HAP-1 (cell line): ENCODE data around the gene ABHD12.
"Not testable (repeated sequence)": the region's sequence is repeated elsewhere in the genome, so short reads cannot be mapped to it uniquely, and the experiment has no call there.

Source experiments
- DNase-seq, 2 experiments: peaks; one replicate each; pipeline ENCODE4 v3.0.0-alpha.2; 2016 to 2020; ENCODE audit warnings: low spot score in 2 of 2
- H3K27me3 ChIP-seq: fragments of 250-450 bp; sonication (Bioruptor Pico); 2 replicates; pipeline ENCODE4 v1.5.1; 2020; ENCODE audit warnings: low read depth, mild to moderate bottlenecking, moderate library complexity
- H3K36me3 ChIP-seq: fragments of 250-450 bp; sonication (Bioruptor Pico); replicated peaks from 2 replicates; pipeline ENCODE4 v1.5.1; 2020; ENCODE audit warnings: mild to moderate bottlenecking
- H3K4me1 ChIP-seq: fragments of 250-450 bp; sonication (Bioruptor Pico); 2 replicates; pipeline ENCODE4 v1.5.1; 2020; ENCODE audit warnings: mild to moderate bottlenecking
- H3K4me3 ChIP-seq: fragments of 250-450 bp; sonication (Bioruptor Pico); 2 replicates; pipeline ENCODE4 v1.5.1; 2020; ENCODE audit warnings: mild to moderate bottlenecking, moderate library complexity
- H3K9me3 ChIP-seq: fragments of 250-450 bp; sonication (Bioruptor Pico); 2 replicates; pipeline ENCODE4 v1.5.1; 2020; ENCODE audit warnings: mild to moderate bottlenecking, moderate library complexity
- in situ Hi-C: fragments of 300-500 bp; cut with MboI; formaldehyde crosslinking; loops from 3 replicates; pipeline ENCODE4 v1.14.3; 2020; ENCODE audit warnings: low sequenced_read_pairs, inconsistent platforms, mixed read lengths

ABHD12 gene

DNA sequence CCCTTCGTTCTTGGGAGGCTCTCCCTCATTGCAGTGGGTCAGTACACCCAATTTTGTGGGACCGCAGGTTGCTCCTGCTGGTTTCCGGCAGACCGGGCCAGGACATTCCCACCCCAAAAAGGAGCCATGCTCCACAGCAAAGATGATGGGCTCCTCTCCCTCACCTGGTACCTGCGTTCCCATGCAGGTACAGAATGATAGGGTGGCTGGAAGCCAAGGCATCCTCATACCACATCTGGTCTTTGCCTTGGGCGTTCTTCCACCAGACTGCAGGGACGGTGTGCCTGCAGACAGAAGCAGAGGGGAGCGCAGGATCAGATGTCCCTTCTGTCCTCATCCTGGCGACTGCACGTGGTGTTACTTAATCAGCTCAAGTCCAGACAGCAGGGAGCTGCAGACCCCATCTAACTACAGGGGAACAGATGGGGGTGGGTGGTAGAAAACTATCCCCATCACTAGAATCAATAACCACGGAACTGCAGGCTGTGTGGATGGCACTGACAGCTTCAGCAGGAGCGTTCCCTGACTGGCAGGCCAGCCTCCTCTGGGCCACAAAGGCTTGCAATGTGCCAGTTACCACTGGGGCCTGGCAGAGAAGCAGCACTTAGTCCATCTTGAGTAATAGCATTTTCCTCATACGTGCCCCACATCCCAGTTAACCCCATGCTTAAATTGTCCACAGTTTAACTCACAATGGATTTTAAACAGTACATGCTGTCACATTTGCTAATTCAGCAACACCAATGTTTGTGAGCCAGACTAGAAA is 70.4 kb downstream of the ABHD12 start:
- no peak overlapping the region for H3K4me3 ChIP-seq
- in situ Hi-C loops = loop anchor here (10.0 kb wide), 1 partner anchor 65 kb away; no protein-coding TSS in a partner anchor
- no peaks in the 10 kb centered on the region for H3K27me3 ChIP-seq
- no peaks in the 10 kb centered on the region for H3K9me3 ChIP-seq
- peaks cover 20% of the 10 kb centered on the region for H3K36me3 ChIP-seq
- H3K4me1 ChIP-seq = no peaks in the 10 kb centered on the region
- DNase-seq = peak in 1 of 2 experiments; percentile 5

DNA sequence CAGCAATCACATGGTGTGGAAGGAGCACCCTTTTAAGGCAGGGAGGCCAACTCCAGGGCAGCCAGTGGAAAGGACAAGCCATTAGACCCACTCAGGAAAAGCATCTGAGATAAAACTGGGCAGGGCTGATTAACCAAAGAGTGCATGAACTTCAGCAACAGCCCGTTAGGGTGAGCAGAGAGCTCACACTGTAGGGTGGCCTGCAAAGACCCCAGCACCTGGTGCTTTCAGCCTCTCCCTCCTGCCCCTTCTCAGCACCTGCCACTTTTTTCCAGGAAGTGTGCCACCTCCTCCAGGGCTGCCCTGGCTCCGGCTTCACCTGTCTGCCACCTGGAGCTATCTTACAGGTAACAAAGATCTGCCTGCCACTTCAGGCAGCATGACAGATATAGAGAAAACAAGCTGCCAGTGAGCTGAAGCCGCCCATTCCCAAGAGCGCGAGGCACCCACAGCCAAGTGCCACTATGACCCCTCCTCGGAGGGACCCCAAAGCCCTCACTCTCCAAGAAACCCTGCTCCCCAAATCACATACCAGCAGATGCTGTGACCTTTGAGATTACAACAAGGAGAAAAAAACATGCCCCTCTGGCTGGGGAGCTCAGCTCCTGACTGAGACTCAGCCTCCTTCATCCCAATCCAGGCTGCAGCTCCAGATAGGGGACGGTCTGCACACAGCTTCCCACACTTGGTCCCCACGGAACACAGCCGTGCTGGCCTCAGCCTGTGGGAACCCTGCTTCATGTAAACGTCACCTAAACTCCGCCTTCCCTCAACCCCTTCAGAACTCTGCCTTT is 71.2 kb downstream of the ABHD12 start:
- Histone ChIP-seq H3K27me3 (no peaks in the 10 kb centered on the region), H3K4me3 (no peak overlapping the region), H3K36me3 (peaks cover 23% of the 10 kb centered on the region), H3K9me3 (no peaks in the 10 kb centered on the region), H3K4me1 (no peaks in the 10 kb centered on the region)
- in situ Hi-C loops = loop anchor here (10.0 kb wide), 1 partner anchor 65 kb away; no protein-coding TSS in a partner anchor
- peak in 1 of 2 experiments; percentile 4 for DNase-seq

DNA sequence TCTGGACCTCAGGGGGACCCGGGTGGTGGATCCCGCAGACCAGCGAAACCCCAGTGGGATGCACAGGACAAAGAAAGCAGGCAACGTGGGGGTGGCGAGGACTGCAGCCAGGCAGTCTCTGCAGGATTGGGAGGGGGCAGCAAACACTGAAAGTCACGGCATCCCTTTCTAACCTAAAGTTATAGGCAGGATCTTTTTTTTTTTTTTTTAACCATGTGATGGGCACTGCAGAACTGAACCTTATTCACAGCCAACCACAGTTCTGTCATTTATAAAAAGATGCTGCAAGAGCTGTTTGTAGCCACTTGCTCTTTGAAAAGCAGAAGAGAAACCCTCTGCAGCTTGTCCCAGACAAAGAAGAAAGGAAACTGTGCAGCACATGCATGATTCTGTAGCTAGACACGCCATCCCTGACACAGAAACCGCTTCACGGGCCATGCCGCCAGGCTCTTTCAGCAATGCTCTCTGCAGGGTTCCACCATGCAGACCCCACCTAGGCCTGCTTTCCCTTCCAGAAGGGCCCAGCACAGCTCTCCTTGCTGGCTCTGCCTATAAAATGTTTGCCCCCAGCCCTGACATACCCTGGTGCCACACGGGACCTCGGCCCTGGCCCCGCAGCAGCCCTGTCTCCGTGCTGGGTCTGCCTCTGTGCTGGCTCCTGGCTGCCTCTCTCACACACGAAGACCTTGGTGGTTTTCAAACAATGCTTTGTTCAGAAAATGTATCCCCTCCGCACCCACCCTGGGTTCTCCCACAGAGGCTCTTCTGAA is 72.0 kb downstream of the ABHD12 start:
- Histone ChIP-seq H3K9me3 (no peaks in the 10 kb centered on the region), H3K27me3 (no peaks in the 10 kb centered on the region), H3K4me1 (no peaks in the 10 kb centered on the region), H3K4me3 (no peak overlapping the region), H3K36me3 (peaks cover 23% of the 10 kb centered on the region)
- peak in 1 of 2 experiments; percentile 0 for DNase-seq
- in situ Hi-C loops = no loop called here

DNA sequence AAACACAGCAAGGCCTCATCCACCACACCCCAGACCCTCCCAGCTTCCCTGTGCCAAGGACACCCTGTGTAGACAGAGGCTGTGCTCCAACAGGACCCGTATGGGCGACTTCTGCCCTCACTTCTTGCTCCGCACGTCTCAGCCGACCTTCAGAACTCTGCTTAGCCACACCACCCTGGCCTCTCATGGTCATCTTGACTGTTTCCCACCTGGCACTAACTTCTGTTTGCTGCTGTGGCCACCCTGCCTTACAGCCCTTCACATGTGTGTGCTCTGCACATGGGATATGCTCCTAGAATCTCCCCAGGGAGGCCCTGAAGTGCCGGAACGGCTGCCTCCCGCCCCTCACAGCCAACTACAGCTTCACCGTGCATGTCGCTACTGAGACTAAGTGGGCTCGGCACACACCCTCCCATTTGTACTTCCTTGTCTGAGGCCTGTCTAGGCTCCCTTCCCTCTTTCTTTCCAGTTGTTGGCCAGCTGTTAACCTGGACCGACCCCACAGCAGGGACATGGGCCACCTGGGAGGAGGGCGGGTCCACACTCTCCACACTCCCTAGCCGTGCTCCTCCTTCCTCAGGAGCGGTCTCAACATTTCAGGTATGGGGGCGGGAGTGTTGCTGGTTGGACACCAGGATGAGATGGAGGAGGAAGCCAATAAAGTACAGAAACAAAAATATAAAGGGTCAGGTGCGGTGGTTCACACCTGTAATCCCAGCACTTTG is 73.1 kb downstream of the ABHD12 start:
- H3K9me3 ChIP-seq = no peaks in the 10 kb centered on the region
- H3K4me3 ChIP-seq = no peak overlapping the region
- in situ Hi-C loops = no loop called here
- no peaks in the 10 kb centered on the region for H3K4me1 ChIP-seq
- H3K27me3 ChIP-seq = no peaks in the 10 kb centered on the region
- DNase-seq = peak in 1 of 2 experiments; percentile 3
- peaks cover 13% of the 10 kb centered on the region for H3K36me3 ChIP-seq

DNA sequence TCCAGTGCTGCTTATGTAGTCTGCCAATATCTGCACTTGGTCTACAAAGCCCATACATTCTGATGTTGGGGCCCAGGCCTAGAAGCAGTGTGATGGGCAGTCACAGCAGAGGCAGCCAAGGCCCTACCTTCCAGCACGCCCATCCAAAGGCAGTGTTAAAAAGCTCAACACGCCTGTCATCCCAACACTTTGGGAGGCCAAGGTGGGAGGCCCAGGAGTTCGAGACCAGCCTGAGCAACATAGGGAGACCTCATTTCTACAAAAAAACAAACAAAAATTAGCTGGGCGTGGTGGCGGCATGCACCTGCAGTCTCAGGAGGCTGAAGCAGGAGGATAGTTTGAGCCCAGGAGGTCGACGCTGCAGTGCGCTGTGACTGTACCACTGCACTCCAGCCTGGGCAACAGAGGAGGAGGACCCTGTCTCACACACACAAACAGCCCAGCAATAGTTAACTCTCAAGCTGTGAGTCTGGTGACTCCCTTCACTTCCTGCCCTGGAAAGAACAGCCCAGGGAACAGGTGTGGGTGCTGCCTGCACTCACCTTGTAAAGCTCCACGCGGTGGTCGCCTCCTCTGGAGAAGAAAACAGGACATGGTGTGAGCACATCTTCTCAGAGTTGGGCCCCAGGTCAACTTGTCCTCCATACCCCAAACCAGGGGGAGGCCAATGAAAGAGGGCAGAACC is 74.0 kb downstream of the ABHD12 start:
- no peaks in the 10 kb centered on the region for H3K27me3 ChIP-seq
- no peaks in the 10 kb centered on the region for H3K9me3 ChIP-seq
- H3K36me3 ChIP-seq = peaks cover 8% of the 10 kb centered on the region; the same call in 1 of the 2 replicates
- in situ Hi-C loops = no loop called here
- peak in 1 of 2 experiments; percentile 3 for DNase-seq
- H3K4me1 ChIP-seq = no peaks in the 10 kb centered on the region
- H3K4me3 ChIP-seq = no peak overlapping the region

DNA sequence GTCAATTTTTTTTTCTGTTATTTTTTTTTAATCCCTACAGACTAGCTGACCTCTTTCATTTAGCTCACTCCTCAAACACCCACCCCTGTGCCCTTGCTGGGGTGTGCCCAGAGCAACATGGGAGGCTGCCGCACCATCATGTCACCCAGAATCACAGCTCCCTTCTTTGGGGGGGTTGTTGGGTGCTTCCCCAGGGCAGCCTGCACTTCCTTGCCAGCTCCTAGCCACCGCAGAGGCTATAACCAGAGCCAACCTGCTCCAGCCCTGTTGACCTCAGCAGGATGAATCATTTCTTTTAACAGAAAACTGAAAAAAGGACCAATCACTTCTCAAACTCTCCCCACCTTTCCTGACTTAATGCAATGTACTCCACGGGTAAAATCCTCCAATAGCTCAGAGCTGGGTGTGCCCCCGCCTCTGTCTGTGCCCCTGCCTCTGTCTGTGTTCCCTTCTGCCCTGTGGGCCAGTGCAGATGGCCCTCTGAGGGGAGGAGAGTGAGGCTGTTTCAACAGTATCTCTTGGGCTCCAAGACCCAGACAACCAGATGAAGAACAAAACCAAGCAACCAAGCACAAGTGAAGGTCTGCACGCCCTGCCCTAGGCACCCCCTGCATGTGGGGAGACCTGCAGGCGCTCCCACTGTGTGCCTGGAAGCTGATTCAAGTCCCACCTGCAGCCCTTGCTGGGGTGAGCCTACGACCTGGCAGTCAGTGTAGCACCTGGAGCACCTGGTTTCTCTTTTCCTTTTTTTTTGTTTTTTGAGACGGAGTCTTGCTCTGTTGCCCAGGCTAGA is 75.0 kb downstream of the ABHD12 start:
- no peaks in the 10 kb centered on the region; the same call in 1 of the 2 replicates for H3K4me1 ChIP-seq
- no peak overlapping the region for H3K4me3 ChIP-seq
- in situ Hi-C loops = no loop called here
- H3K9me3 ChIP-seq = no peaks in the 10 kb centered on the region
- no peaks in the 10 kb centered on the region for H3K27me3 ChIP-seq
- H3K36me3 ChIP-seq = peaks cover 8% of the 10 kb centered on the region; the same call in 1 of the 2 replicates
- DNase-seq = peak in 1 of 2 experiments; percentile 2

DNA sequence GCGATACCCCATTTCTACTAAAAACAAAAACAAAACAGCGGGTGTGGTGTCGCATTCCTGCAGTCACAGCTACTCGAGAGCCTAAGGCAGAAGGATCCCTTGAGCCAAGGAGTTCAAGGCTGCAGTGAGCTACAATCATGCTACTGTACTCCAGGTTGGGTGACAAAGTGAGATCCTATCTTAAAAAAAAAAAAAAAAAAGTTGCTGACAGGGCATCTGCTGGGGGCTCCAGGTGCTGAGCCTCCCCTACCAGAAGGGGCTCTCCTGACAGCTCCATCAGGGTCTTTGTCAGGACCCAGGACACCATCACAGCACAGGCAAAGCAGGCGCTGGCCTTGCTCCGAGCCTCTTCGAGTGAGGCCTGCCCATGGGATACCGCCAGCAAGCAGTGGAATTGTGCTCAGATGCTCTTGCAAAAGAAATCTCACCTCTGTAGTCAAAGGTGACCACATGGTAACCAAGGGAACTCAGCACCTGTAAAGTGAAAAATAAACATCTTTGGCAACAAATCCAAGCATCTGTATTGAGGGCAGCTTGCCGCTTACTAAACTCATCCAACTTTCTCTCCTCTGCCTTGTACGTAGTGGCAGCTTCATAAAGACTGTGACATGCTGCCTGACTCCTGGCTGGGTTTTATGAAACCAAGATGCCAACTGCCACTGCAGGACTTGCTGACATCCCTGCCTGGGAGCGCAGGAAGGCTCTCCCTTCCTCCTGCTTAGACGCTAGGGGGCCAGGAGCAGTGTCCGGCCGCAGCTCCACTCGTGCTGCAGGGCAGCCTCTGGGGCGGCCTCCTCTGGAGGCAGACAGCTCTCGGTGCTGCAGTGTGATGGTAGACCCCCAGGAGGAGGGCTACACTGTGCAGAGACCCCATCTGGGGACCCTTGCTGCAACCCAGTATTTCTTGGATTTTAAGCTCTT is 75.9 kb downstream of the ABHD12 start:
- peak in 1 of 2 experiments; percentile 6 for DNase-seq
- in situ Hi-C loops = no loop called here

DNA sequence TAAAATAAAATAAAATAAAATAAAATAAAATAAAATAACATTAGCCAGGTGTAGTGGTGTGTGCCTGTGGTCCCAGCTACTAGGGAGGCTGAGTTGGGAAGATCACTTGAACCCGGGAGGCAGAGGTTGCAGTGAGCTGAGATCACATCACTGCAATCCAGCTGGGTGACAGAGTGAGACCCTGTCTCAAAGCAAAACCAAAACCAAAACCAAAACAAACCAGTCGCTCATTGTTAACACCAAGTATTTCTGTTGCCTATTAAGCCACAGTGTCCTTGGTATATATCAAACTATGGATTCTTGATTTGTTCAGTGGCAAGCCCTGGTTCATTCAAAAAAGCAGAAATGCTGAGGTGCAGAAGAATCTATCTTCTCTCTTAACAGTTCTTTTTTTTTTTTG is 77.0 kb downstream of the ABHD12 start:
- Histone ChIP-seq H3K27me3 (no peaks in the 10 kb centered on the region), H3K4me1 (no peaks in the 10 kb centered on the region; the same call in 1 of the 2 replicates), H3K4me3 (no peak overlapping the region), H3K9me3 (no peaks in the 10 kb centered on the region), H3K36me3 (0 out of 2 replicates have a peak, but pooled peaks cover 2% of the 10 kb centered on the region)
- DNase-seq = no peak
- in situ Hi-C loops = no loop called here

More for the DNA sequence above, 75.9 kb downstream of the ABHD12 start:
- Histone ChIP-seq H3K36me3 (0 out of 2 replicates have a peak, but pooled peaks cover 2% of the 10 kb centered on the region), H3K9me3 (no peaks in the 10 kb centered on the region), H3K4me3 (no peak overlapping the region), H3K27me3 (no peaks in the 10 kb centered on the region), H3K4me1 (no peaks in the 10 kb centered on the region; the same call in 1 of the 2 replicates)

DNA sequence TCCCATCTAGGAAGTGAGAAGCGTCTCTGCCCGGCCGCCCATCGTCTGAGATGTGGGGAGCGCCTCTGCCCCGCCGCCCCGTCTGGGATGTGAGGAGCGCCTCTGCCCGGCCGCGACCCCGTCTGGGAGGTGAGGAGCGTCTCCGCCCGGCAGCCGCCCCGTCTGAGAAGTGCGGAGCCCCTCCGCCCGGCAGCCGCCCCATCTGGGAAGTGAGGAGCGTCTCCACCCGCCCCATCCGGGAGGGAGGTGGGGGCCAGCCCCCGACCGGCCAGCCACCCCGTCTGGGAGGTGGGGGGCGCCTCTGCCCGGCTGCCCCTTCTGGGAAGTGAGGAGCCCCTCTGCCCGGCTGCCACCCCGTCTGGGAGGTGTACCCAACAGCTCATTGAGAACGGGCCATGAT is 77.9 kb downstream of the ABHD12 start:
- H3K4me1 ChIP-seq, in situ Hi-C loops, H3K27me3 ChIP-seq, H3K36me3 ChIP-seq, H3K9me3 ChIP-seq, DNase-seq, H3K4me3 ChIP-seq: not testable (repeated sequence)

DNA sequence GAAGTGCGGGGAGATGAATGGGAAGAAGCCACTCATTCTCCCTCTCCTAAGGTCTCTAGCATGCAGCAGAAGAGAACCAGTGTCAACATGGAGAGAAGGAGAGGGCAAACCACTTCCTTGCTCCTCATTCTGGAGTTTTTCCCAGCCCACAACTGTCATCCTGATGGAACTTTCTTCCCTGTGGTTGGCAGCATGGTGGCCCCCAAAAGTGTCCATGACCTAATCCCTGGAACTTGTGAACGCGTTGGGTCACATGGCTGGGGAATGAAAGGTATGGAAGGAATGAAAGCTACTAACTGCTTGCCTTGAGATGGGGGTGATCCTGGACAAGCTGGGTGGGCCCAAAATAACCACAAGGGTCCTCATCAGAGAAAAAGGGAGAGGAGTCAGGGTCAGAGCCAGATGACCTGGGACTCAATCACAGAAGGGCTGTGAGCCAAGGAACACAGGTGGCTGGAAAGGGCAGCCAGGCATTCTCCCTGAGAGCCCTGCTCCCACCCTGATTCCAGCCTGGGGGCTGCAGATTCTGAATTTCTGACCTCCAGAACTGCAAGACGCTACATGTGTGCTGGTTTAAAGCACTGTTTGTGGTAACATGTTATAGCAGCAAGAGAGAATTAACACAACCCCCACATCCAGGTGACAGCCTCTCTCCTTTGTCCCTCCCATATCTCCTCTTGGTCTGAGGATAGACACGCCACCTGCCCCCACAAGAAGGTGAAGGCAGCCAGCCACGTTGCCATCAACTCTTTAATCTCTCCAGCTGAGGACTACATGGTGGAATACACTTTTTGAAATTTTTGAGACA is 79.5 kb downstream of the ABHD12 start:
- no peaks in the 10 kb centered on the region for H3K9me3 ChIP-seq
- in situ Hi-C loops = no loop called here
- H3K36me3 ChIP-seq = peaks cover 15% of the 10 kb centered on the region
- no peak overlapping the region for H3K4me3 ChIP-seq
- H3K4me1 ChIP-seq = no peaks in the 10 kb centered on the region; the same call in 1 of the 2 replicates
- DNase-seq = no peak
- H3K27me3 ChIP-seq = no peaks in the 10 kb centered on the region
